GM18508 (cell line): ENCODE measurements around the gene DOC2A.

ENCODE experiments used
- ATAC-seq: cut with Tn5 transposase; IDR thresholded peaks from one replicate; pipeline ENCODE4 v1.9.1; 2021; ENCODE audit warnings: moderate number of reproducible peaks; ENCODE audit not compliant: insufficient read depth, unreplicated experiment

The DOC2A gene

DNA sequence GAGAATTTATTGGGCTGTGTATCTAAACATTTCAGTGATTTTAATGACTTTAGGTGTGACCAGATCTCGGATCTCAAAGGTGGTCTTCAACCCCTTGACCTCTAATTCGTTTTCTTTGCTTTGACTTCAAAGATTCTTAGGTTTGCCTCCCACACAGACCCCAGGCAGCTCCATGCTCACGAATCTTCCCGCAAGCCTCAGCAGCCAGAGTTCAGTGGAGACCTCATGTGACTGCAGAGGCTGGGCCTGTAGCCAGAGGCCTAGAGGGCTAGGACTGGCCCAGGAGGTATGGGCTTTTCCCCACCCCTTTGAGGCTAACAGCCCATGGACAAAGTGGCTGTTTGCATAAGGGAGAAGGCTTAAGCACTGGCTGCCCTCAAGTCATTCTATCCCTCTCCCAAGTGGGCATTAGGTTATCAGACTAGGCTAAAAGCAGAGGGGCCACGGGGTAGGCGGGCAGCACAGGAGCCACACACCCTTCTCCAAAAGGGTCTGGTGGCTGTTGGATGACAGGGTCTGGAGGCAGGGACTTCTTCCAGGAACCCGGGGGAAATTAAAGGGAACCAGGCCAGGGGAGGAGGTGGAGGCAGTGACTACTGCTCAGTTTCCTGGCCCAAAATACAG, 18.4 kb downstream of the DOC2A start:
- no peak for ATAC-seq

DNA sequence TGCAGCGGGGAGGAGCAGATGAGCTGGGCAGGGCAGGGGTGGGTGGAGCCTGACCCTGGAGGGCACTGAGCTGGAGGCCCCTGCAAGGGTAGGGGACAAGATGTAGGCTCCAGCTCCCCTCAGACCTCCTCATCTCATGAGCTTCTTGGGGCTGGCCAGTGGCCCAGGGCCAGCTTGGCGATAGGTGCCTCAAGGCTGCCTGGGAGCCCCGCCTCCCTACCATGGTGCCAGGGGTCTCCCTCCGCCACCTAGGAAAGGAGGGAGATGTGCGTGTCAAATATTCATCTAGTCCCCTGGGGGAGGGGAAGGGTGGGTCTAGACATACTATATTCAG, 19.3 kb downstream of the DOC2A start:
- no peak for ATAC-seq

DNA sequence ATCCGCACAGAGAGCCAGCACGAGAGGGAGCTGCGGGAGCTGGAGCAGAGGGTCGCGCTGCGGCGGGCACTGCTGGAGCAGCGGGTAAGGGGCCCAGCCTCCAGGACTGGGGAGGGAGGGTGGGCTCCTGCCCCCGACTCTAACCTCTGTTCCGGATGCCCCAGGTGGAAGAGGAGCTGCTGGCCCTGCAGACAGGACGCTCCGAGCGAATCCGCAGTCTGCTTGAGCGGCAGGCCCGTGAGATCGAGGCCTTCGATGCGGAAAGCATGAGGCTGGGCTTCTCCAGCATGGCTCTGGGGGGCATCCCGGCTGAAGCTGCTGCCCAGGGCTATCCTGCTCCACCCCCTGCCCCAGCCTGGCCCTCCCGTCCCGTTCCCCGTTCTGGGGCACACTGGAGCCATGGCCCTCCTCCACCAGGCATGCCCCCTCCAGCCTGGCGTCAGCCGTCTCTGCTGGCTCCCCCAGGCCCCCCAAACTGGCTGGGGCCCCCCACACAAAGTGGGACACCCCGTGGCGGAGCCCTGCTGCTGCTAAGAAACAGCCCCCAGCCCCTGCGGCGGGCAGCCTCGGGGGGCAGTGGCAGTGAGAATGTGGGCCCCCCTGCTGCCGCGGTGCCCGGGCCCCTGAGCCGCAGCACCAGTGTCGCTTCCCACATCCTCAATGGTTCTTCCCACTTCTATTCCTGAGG, 19.8 kb downstream of the DOC2A start:
- no peak for ATAC-seq

DNA sequence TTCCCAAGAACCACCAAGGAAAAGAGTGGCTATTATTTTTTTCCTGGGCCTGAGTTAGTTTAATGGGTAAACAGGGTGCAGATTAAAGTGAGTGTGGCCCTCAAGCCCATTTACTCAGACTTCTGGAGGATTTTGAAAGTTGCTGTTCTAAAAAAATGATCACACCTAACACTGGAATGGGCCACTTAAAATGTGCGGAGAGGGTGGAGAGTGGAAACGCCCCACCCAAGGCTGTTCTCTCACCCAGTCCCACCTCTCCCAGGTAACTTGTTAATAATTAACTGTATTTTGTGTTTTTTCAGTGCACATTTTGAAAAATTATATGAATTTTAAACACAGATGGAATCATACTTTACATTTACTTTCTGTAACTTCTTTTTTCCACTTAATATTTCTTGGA, 20.8 kb downstream of the DOC2A start:
- no peak for ATAC-seq

DNA sequence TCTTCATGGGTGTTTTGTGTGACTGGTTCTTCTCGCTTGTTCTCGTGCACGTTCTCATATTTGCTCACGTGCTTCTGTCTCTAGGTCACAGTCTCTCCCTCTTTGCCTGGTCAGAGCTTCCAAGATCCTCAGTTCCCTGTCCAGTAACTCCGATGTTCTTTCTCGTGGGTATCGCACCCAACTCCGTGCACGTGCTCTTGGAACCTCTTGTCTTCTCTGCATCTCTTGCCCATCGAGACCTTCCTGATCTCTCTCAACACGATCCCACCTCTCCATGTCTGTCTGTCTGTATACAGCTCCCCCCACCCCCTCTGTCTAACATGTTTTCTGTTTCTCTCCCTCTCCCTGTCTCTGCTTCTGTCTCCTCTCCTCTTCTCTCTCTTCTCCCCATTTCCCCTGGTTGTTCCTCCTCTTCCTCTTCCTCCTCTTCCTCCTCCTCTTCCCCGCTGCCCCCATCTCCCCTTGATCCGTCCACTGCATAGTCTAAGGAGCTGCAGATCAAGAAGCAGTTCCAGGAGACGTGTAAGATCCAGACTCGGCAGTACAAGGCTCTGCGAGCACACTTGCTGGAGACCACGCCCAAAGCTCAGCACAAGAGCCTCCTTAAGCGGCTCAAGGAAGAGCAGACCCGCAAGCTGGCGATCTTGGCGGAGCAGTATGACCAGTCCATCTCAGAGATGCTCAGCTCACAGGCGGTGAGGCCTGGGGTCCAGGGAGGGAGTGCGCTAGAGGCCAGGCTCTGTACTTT, 21.5 kb downstream of the DOC2A start:
- no peak for ATAC-seq

DNA sequence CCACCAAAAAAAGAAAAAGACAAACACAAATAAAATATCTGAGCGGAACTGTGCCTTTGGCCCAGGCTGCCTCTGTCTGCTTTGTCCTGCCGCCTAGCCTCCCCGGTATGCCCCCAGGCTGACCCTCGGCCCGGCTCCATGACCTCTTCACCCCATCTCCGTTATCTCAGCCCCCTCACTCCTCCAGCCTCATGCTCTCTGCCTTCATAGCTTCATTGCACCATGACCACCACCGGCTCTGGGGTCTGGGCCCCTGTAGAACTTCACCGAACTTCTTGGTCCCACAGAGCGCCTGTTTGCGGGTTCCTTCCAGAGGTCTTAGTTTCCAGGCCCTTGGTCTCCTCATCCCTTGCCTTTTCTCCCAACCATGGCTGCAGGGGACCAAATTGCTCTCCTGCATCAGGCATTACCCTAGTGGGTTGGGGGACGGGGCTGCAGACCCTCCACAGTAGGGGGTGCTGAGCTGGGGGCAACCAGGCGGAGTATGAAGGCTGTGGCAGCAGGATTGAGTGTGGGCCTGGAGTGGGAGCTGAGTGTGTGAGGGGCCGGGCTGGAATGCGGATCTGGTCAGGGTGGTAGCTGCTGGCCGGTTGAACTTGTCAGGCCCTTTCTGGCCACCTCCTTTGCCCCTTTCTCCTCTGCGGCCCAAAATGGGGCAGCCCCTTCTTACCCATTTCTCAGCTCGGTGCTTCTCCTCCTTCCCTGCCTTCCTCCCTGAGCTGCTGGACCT, 22.3 kb downstream of the DOC2A start:
- ATAC-seq: no peak

DNA sequence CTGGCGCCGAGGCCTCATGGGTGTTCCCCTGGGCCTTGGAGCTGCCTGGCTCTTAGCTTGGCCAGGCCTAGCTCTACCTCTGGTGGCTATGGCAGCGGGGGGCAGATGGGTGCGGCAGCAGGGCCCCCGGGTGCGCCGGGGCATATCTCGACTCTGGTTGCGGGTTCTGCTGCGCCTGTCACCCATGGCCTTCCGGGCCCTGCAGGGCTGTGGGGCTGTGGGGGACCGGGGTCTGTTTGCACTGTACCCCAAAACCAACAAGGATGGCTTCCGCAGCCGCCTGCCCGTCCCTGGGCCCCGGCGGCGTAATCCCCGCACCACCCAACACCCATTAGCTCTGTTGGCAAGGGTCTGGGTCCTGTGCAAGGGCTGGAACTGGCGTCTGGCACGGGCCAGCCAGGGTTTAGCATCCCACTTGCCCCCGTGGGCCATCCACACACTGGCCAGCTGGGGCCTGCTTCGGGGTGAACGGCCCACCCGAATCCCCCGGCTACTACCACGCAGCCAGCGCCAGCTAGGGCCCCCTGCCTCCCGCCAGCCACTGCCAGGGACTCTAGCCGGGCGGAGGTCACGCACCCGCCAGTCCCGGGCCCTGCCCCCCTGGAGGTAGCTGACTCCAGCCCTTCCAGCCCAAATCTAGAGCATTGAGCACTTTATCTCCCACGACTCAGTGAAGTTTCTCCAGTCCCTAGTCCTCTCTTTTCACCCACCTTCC, 23.3 kb downstream of the DOC2A start:
- no peak for ATAC-seq

DNA sequence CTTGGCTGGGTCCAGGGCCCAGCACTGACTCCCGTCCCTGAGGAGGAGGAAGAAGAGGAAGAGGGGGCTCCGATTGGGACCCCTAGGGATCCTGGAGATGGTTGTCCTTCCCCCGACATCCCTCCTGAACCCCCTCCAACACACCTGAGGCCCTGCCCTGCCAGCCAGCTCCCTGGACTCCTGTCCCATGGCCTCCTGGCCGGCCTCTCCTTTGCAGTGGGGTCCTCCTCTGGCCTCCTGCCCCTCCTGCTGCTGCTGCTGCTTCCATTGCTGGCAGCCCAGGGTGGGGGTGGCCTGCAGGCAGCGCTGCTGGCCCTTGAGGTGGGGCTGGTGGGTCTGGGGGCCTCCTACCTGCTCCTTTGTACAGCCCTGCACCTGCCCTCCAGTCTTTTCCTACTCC, 23.9 kb downstream of the DOC2A start:
- ATAC-seq: no peak

DNA sequence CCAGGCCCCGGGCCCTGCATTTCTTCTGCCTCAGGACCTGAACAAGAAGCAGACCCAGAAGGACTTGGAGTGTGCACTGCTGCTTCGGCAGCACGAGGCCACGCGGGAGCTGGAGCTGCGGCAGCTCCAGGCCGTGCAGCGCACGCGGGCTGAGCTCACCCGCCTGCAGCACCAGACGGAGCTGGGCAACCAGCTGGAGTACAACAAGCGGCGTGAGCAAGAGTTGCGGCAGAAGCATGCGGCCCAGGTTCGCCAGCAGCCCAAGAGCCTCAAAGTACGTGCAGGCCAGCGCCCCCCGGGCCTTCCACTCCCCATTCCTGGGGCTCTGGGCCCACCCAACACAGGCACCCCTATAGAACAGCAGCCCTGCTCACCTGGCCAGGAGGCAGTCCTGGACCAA, 24.6 kb downstream of the DOC2A start:
- ATAC-seq: no peak

DNA sequence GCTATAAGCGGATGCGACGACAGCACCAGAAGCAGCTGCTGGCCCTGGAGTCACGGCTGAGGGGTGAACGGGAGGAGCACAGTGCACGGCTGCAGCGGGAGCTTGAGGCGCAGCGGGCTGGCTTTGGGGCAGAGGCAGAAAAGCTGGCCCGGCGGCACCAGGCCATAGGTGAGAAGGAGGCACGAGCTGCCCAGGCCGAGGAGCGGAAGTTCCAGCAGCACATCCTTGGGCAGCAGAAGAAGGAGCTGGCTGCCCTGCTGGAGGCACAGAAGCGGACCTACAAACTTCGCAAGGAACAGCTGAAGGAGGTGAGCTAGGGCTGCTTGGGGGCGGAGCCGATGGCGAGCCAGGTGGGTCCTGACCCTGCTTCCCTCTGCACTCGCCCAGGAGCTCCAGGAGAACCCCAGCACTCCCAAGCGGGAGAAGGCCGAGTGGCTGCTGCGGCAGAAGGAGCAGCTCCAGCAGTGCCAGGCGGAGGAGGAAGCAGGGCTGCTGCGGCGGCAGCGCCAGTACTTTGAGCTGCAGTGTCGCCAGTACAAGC, 25.5 kb downstream of the DOC2A start:
- ATAC-seq: no peak

DNA sequence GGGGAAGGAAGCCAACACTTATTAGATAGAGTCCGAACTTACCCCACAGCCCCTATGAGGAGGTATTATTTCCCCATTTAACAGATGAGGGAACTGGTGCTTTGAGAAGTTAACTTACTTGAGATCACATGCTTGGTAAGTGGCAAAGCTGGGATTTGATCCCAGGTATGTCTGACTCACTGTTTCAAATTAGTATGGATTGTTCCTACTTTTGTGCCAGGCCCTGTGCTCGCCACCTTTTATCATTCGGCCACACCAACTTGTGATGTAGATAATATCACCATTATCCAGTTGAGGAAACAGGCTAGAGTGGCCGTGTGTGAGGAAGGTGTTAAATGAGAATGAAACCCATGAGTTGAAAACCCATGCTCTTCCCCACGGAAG, 26.1 kb downstream of the DOC2A start:
- ATAC-seq: no peak

DNA sequence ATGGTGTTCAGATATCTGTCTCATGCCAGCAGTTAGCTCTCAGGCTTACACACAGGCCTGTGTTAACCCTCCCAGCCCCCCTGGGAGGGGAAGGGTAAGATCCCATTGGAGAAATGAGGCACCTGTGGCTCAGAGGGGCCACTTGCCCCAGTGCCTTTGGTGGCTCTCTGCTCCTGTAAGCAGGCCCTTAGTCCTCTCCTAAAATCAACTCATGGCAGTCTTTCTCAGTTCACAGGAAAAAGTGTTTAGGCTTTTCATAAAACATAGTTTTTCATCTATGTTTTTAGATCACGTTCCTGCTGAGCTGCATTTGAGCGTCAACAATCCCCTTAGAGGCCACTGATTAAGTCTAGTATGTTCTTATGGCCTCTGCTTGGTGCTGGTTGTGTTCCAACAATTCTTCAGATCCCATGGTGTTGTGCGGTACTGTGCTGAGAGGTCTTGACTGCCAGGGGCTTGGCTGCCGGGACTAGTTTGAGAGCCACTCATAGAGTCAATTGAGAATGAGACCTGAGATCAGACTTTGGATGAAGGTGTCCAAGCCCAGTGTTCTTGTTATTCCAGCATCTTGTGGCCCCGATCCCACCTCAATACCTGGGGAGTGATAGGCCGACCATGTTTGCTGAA, 26.6 kb downstream of the DOC2A start:
- no peak for ATAC-seq

DNA sequence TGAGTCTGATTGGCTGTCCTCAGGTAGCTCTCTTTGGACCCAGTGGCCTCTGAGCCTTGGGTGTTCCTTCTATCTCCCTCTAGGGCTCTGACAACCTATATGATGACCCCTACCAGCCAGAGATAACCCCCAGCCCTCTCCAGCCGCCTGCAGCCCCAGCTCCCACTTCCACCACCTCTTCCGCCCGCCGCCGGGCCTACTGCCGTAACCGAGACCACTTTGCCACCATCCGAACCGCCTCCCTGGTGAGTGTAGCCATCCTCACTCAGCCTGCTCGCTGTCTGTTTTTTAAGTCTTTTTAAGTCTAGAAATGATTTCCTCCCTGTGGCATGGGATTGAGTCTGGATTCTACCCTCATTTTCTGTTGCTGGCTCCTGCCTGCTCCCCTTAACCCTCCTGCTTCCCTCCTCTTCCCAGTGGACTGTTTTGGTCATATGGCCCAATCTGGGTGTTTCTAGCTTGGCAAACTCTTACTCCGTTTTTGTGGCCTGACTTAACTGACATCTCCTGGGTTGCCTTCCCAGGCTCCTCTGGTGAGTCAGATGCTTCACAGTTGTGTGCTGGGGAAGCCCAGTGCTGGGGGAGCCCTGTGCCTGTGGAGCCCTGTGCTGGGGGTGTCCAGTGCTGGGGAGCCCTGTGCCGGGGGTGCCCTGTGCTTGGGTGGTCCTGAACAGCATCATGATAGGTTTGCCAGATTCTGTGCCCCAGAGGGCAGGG, 27.2 kb downstream of the DOC2A start:
- ATAC-seq: no peak

DNA sequence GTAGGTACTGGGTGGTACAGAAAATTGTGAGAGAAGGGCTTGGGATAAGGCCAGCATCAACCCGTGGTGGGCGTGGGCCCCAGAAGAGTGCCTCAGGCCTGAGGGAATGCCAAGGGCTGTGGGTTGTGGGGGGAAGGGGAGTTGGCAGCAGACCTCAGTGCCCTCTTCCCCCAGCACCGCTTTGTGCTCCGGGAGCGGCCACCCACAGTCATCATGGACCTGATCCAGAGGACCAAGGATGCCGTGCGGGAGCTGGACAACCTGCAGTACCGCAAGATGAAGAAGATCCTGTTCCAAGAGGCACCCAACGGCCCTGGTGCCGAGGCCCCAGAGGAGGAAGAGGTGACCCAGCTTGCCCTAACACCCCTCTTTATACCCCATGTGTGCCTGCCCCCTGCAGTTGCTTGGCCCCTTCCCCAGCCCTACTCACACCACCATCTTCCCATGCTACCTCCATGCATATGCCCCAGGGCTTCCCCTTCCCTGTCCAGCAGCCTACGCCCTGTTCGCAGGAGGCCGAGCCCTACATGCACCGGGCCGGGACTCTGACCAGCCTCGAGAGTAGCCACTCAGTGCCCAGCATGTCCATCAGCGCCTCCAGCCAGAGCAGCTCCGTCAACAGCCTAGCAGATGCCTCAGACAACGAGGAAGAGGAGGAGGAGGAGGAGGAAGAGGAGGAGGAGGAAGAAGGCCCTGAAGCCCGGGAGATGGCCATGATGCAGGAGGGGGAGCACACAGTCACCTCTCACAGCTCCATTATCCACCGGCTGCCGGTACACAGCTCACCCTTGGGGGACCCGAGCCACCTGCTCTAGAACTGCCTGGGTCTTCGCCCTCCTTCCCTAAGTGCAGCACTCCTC, 28.0 kb downstream of the DOC2A start:
- ATAC-seq: no peak

DNA sequence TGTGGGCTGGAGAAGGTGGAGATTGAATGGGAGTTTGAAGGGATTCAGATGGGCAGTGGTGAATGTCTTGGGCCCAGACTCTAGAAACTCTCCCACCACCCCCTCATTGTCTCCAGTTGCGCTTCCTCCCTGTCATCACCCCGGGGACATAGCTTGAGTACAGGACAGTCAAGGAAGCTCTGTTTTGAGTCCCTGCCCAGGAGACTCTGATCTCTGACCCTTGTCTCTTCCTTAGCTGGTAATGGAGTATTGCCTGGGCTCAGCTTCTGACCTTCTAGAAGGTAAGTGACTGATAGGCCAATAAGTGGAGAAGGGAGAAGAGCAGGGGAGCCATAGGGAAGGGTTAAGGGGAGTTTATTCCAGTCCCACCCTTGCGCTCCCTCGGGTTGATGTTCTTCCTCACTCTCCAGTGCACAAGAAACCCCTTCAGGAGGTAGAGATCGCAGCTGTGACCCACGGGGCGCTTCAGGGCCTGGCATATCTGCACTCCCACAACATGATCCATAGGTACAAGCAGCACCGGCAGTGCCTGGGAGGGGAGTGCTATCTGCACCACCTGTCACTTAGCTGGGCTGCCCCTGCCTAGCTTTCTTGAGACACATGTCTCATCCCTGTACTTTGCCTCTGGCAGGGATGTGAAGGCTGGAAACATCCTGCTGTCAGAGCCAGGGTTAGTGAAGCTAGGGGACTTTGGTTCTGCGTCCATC, 32.1 kb downstream of the DOC2A start:
- no peak for ATAC-seq

DNA sequence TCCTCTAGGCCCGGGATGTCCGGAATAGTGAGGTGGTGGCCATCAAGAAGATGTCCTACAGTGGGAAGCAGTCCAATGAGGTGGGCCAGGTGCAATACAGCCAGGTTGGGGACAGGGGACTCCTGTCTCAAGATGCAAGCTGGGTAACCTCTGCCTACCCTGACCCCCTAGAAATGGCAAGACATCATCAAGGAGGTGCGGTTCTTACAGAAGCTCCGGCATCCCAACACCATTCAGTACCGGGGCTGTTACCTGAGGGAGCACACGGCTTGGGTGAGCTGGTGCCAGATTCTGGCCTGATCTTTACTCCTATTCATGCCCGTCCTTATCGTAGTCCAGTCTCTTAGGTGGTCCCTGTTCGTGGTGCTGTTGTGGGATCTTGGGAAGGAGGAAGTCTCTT, 32.7 kb downstream of the DOC2A start:
- ATAC-seq: no peak

DNA sequence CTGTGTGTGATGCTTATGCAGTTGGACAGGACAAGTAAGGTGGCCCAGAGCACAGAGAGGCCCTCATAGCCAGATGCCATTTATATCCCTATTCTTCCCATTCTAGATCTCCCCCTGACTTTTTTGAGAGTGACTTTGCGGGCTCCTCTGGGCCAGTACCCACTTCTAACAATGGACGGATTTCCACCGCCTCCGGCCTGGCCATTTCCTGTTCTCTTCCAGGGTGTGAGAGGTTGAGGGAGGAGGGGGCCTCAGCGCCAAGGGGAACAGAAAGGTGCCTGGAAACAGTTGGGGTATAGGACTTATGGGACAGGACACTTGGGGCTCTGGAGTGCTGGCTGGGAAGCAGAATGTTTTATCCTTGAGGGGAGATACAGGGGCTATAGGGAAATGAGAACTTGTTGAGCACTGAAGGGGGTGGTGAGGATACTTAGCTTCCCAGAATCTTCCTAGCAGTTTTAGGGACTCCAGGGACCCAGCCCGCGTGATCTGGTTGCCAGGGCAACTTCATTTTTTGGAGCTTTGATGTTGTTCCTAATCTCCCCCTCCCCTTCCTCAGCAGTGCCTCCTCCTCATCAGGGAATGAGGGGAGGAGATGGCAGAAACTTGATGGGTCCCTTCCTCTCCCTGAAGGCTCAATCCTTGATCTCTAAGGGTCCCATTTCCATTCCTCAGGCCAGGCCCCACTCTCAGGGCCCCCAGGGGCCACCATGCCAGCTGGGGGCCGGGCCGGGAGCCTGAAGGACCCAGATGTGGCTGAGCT, 33.6 kb downstream of the DOC2A start:
- no peak for ATAC-seq
